HEK293T (cell line): ENCODE data around the gene ZDHHC18.

Source experiments
- ARNT ChIP-seq: fragments of 450-650 bp; IDR thresholded peaks from 2 replicates; pipeline ENCODE4 v1.6.1; 2017; ENCODE audit warnings: mild to moderate bottlenecking
- BHLHE40 ChIP-seq: fragments of 450-650 bp; IDR thresholded peaks from 2 replicates; pipeline ENCODE4 v1.6.1; 2016; ENCODE audit warnings: mild to moderate bottlenecking, moderate library complexity, borderline replicate concordance
- CTBP1 ChIP-seq: fragments of 450-650 bp; IDR thresholded peaks from 2 replicates; pipeline ENCODE4 v1.6.1; 2016; ENCODE audit warnings: borderline replicate concordance
- FOXA1 ChIP-seq: fragments of 450-650 bp; IDR thresholded peaks from 2 replicates; pipeline ENCODE4 v1.6.1; 2016; ENCODE audit warnings: mild to moderate bottlenecking
- FOXK2 ChIP-seq: fragments of 450-650 bp; IDR thresholded peaks from 2 replicates; pipeline ENCODE4 v1.6.1; 2016; ENCODE audit warnings: mild to moderate bottlenecking
- FOXM1 ChIP-seq: fragments of 450-650 bp; IDR thresholded peaks from 2 replicates; pipeline ENCODE4 v1.6.1; 2017; ENCODE audit warnings: mild to moderate bottlenecking, borderline replicate concordance
- L3MBTL2 ChIP-seq: fragments of 450-650 bp; conservative IDR thresholded peaks from 2 replicates; pipeline ENCODE4 v1.6.1; 2016; ENCODE audit warnings: mild to moderate bottlenecking
- LEF1 ChIP-seq: fragments of 450-650 bp; IDR thresholded peaks from 2 replicates; pipeline ENCODE4 v1.6.1; 2017; ENCODE audit warnings: mild to moderate bottlenecking, borderline replicate concordance
- NFRKB ChIP-seq: fragments of 450-650 bp; IDR thresholded peaks from 2 replicates; pipeline ENCODE4 v1.6.1; 2016; ENCODE audit warnings: mild to moderate bottlenecking, moderate library complexity
- PKNOX1 ChIP-seq: fragments of 450-650 bp; IDR thresholded peaks from 2 replicates; pipeline ENCODE4 v1.6.1; 2016
- SP1 ChIP-seq: fragments of 450-650 bp; IDR thresholded peaks from 2 replicates; pipeline ENCODE4 v1.6.1; 2017
- SUZ12 ChIP-seq: fragments of 450-650 bp; IDR thresholded peaks from 2 replicates; pipeline ENCODE4 v1.6.1; 2016; ENCODE audit warnings: mild to moderate bottlenecking
- TARDBP ChIP-seq: fragments of 450-650 bp; IDR thresholded peaks from 2 replicates; pipeline ENCODE4 v1.6.1; 2016

GRCh38 chr1:26858891-26859640 is 32.6 kb downstream of the ZDHHC18 start:
- TF ChIP-seq SP1 (no peak), BHLHE40 (no peak), FOXK2 (no peak), L3MBTL2 (no peak), SUZ12 (no peak), TARDBP (no peak), FOXA1 (no peak), NFRKB (no peak), FOXM1 (no peak), ARNT (no peak), LEF1 (no peak), PKNOX1 (no peak), CTBP1 (no peak)
